GM23338 (cell line): Measurements from ENCODE around the gene MRNIP. TPM values are rescaled to one million over a fixed set of nuclear protein-coding genes. Genes with fewer than 3 reads are reported as not detected.

Experiments
- ATAC-seq: fragments of 200-7000 bp; cut with Tn5 transposase; 3 replicates; pipeline ENCODE4 v1.9.1; 2020
- DNase-seq: peaks from one replicate; pipeline ENCODE4 v3.0.0-alpha.2; 2015; ENCODE audit warnings: low spot score
- H2AFZ ChIP-seq: fragments of 200-600 bp; sonication (generic); 2 replicates; pipeline ENCODE4 v1.8.0; 2016; ENCODE audit warnings: antibody characterized with exemption, mild to moderate bottlenecking, moderate library complexity
- H3F3A ChIP-seq: fragments of 200-600 bp; sonication (generic); replicated peaks from 2 replicates; pipeline ENCODE4 v1.8.0; 2017; ENCODE audit warnings: antibody characterized with exemption, mixed run types, low read depth
- H3K27ac ChIP-seq: fragments of 200-600 bp; sonication (generic); 2 replicates; pipeline ENCODE4 v1.6.1; 2016; ENCODE audit warnings: low read depth
- H3K27me3 ChIP-seq: fragments of 200-600 bp; sonication (generic); 2 replicates; pipeline ENCODE4 v1.8.0; 2016; ENCODE audit warnings: mild to moderate bottlenecking, mixed run types, moderate library complexity; ENCODE audit not compliant: insufficient read depth
- H3K36me3 ChIP-seq: fragments of 200-600 bp; sonication (generic); 2 replicates; pipeline ENCODE4 v1.8.0; 2016; ENCODE audit warnings: mild to moderate bottlenecking; ENCODE audit not compliant: insufficient read depth
- H3K4me1 ChIP-seq: fragments of 200-600 bp; sonication (generic); 2 replicates; pipeline ENCODE4 v1.8.0; 2016; ENCODE audit warnings: mild to moderate bottlenecking, moderate library complexity; ENCODE audit not compliant: insufficient read depth
- H3K4me2 ChIP-seq: fragments of 200-600 bp; sonication (generic); 2 replicates; pipeline ENCODE4 v1.7.1; 2017; ENCODE audit warnings: mixed run types
- H3K4me3 ChIP-seq: fragments of 200-600 bp; sonication (generic); 2 replicates; pipeline ENCODE4 v1.6.1; 2016; ENCODE audit warnings: mixed run types
- H3K79me2 ChIP-seq: fragments of 200-600 bp; sonication (generic); replicated peaks from 2 replicates; pipeline ENCODE4 v1.8.0; 2017; ENCODE audit warnings: mild to moderate bottlenecking; ENCODE audit not compliant: insufficient read depth
- H3K9me2 ChIP-seq: fragments of 200-600 bp; sonication (generic); 2 replicates; pipeline ENCODE4 v1.8.0; 2017; ENCODE audit not compliant: insufficient read depth
- H4K20me1 ChIP-seq: fragments of 200-600 bp; sonication (generic); replicated peaks from 2 replicates; pipeline ENCODE4 v1.8.0; 2017; ENCODE audit warnings: mild to moderate bottlenecking; ENCODE audit not compliant: insufficient read depth
- H3K27ac Mint-ChIP-seq: 2 replicates; pipeline ENCODE4 v1.8.0; 2020; ENCODE audit warnings: inconsistent platforms, mild to moderate bottlenecking, moderate library complexity, mixed read lengths
- H3K27me3 Mint-ChIP-seq: 3 replicates; pipeline ENCODE4 v1.8.0; 2022; ENCODE audit warnings: low read depth, mild to moderate bottlenecking, moderate library complexity, mixed read lengths, inconsistent platforms; ENCODE audit not compliant: insufficient read depth, poor library complexity
- H3K36me3 Mint-ChIP-seq: 3 replicates; pipeline ENCODE4 v1.8.0; 2021; ENCODE audit warnings: low read depth, mild to moderate bottlenecking, inconsistent platforms, moderate library complexity, mixed read lengths
- H3K4me1 Mint-ChIP-seq: 3 replicates; pipeline ENCODE4 v1.8.0; 2020; ENCODE audit warnings: mild to moderate bottlenecking, inconsistent platforms, mixed read lengths
- H3K4me3 Mint-ChIP-seq: 3 replicates; pipeline ENCODE4 v1.8.0; 2021; ENCODE audit warnings: moderate library complexity, mild to moderate bottlenecking, inconsistent platforms, mixed read lengths
- H3K9me3 Mint-ChIP-seq: 3 replicates; pipeline ENCODE4 v1.8.0; 2020; ENCODE audit warnings: moderate library complexity, mild to moderate bottlenecking, inconsistent platforms, mixed read lengths
- CREB1 ChIP-seq: fragments of 250-450 bp; sonication (Bioruptor Pico); IDR thresholded peaks from 2 replicates; pipeline ENCODE4 v1.5.0; 2020; ENCODE audit warnings: low read depth, mild to moderate bottlenecking, moderate library complexity
- CTCF ChIP-seq, 2 experiments: fragments of 200-600 bp in 1 of 2; sonication (generic) in 1 of 2; conservative IDR thresholded peaks; 2 replicates each; pipeline versions ENCODE4 v1.5.1 to v1.6.1; 2016 to 2017; ENCODE audit warnings: antibody characterized with exemption in 2 of 2, low read depth in 2 of 2, mild to moderate bottlenecking in 2 of 2, moderate library complexity in 1 of 2
- EZH2 ChIP-seq: fragments of 200-600 bp; sonication (generic); IDR thresholded peaks from one replicate; pipeline ENCODE4 v1.8.0; 2017; ENCODE audit warnings: antibody characterized with exemption, mild to moderate bottlenecking, low read depth; ENCODE audit not compliant: unreplicated experiment
- EZH2phosphoT487 ChIP-seq: fragments of 200-600 bp; sonication (generic); IDR thresholded peaks from one replicate; pipeline ENCODE4 v1.8.1; 2018; ENCODE audit warnings: antibody characterized with exemption; ENCODE audit not compliant: unreplicated experiment
- JUNB ChIP-seq: IDR thresholded peaks from one replicate; pipeline ENCODE4 v1.6.1; 2016; ENCODE audit warnings: antibody characterized with exemption; ENCODE audit not compliant: unreplicated experiment
- NANOG ChIP-seq: IDR thresholded peaks from 2 replicates; pipeline ENCODE4 v1.6.1; 2016; ENCODE audit warnings: antibody characterized with exemption, borderline replicate concordance
- POLR2AphosphoS5 ChIP-seq: IDR thresholded peaks from 2 replicates; pipeline ENCODE4 v1.6.1; 2016; ENCODE audit warnings: antibody characterized with exemption, low read depth
- REST ChIP-seq: IDR thresholded peaks from one replicate; pipeline ENCODE4 v1.6.1; 2018; ENCODE audit warnings: antibody characterized with exemption; ENCODE audit not compliant: unreplicated experiment
- STAT1 ChIP-seq: IDR thresholded peaks from one replicate; pipeline ENCODE4 v1.6.1; 2016; ENCODE audit warnings: antibody characterized with exemption; ENCODE audit not compliant: unreplicated experiment
- ZNF114 ChIP-seq: fragments of 250-450 bp; sonication (Bioruptor Pico); IDR thresholded peaks from 2 replicates; pipeline ENCODE4 v1.5.0; 2020; ENCODE audit warnings: mild to moderate bottlenecking, moderate library complexity
- ZNF331 ChIP-seq: fragments of 250-450 bp; sonication (Bioruptor Pico); IDR thresholded peaks from 2 replicates; pipeline ENCODE4 v1.5.0; 2020; ENCODE audit warnings: low read depth, mild to moderate bottlenecking, moderate library complexity
- polyA plus RNA-seq: library from polyadenylated mRNA; unstranded; fragments of >200 nt; fragmentation: Nextera tagmentation; extraction: Ambion mirVana; gene quantifications from 2 replicates; pipeline ENCODE4 v1.2.1, GENCODE V29; 2016
- total RNA-seq: library from RNA; depleted of rRNA; stranded (reverse); fragments of >200 nt; shearing (Covaris generic); gene quantifications from 2 replicates; pipeline ENCODE4 v1.2.3, GENCODE V29; 2014
- TF ChIP-seq, protein P1 (sequence below): IDR thresholded peaks from 2 replicates; pipeline ENCODE4 v1.6.1; 2016; ENCODE audit warnings: antibody characterized with exemption

MRNIP gene
- total and polyA plus RNA-seq, 2 experiments from 2014 or later: 18.2 to 34.4 TPM

DNA sequence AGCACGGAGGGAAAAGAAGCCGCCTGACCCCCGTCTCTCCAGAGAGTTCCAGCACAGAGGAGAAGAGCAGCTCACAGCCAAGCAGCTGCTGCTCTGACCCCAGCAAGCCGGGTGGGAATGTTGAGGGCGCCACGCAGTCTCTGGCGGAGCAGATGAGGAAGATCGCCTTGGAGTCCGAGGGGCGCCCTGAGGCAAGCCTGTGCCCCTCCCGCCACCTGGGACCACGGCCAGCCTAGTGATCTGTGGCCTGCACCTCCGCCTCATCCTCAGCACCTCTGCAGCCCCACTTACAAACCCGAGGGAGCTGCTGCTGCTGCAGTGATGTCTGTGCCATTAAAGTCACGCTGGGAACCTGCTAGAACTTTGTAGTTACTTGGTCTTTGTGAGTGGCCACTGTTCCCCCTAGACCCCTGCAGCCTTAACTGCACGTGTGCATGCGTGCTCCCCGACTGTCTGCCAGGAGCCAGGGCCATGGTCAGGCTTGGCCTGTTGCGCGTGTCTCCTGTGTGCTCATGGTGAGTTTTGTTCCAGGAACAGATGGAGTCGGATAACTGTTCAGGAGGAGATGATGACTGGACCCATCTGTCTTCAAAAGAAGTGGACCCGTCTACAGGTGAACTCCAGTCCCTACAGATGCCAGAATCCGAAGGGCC, 25.4 kb downstream of the MRNIP start:
- peaks cover 29% of the 10 kb centered on the region for H3K27me3 Mint-ChIP-seq
- no peak overlapping the region for H2AFZ ChIP-seq
- H3K27ac ChIP-seq: no peak overlapping the region
- H3K36me3 Mint-ChIP-seq: peaks cover 98% of the 10 kb centered on the region
- peaks cover 20% of the 10 kb centered on the region for H4K20me1 ChIP-seq
- peaks cover 11% of the 10 kb centered on the region for H3K9me3 Mint-ChIP-seq
- H3K4me2 ChIP-seq: no peak overlapping the region
- no peak for ATAC-seq
- no peak for DNase-seq
- peaks cover 18% of the 10 kb centered on the region for H3K4me1 ChIP-seq
- H3K36me3 ChIP-seq: peaks cover 30% of the 10 kb centered on the region
- H3K4me3 Mint-ChIP-seq: no peak overlapping the region
- H3K4me1 Mint-ChIP-seq: peaks cover 15% of the 10 kb centered on the region
- H3K79me2 ChIP-seq: no peaks in the 10 kb centered on the region
- H3K9me2 ChIP-seq: no peaks in the 10 kb centered on the region
- H3K27me3 ChIP-seq: no peaks in the 10 kb centered on the region
- H3F3A ChIP-seq: peaks cover 25% of the 10 kb centered on the region
- no peak for TF ChIP-seq CREB1 (CRISPR knock-in tag)
- TF ChIP-seq ZNF331 (CRISPR knock-in tag): no peak
- TF ChIP-seq ZNF114 (CRISPR knock-in tag): no peak
- TF ChIP-seq EZH2phosphoT487: no peak
- TF ChIP-seq EZH2: no peak
- 0 out of 2 replicates have a peak, but pooled peaks have one; percentile 22 for TF ChIP-seq POLR2AphosphoS5
- no peak overlapping the region for H3K27ac Mint-ChIP-seq
- H3K4me3 ChIP-seq: no peak overlapping the region

GRCh38 chr5:179832039-179832745, 26.4 kb downstream of the MRNIP start:
- no peak for DNase-seq
- H2AFZ ChIP-seq: no peak overlapping the region
- peaks cover 24% of the 10 kb centered on the region for H3K4me1 Mint-ChIP-seq
- H3K27ac Mint-ChIP-seq: no peak overlapping the region
- H4K20me1 ChIP-seq: peaks cover 21% of the 10 kb centered on the region
- H3K27ac ChIP-seq: 0 out of 2 replicates have a peak overlapping the region, but pooled peaks have one; percentile 45
- H3K4me1 ChIP-seq: peaks cover 23% of the 10 kb centered on the region
- H3K9me2 ChIP-seq: no peaks in the 10 kb centered on the region
- H3F3A ChIP-seq: peaks cover 23% of the 10 kb centered on the region
- peaks cover 26% of the 10 kb centered on the region for H3K27me3 Mint-ChIP-seq
- H3K4me3 Mint-ChIP-seq: no peak overlapping the region
- no peak for ATAC-seq
- no peak overlapping the region for H3K4me2 ChIP-seq
- H3K27me3 ChIP-seq: no peaks in the 10 kb centered on the region
- no peaks in the 10 kb centered on the region for H3K79me2 ChIP-seq
- no peak overlapping the region for H3K4me3 ChIP-seq
- peaks cover 11% of the 10 kb centered on the region for H3K9me3 Mint-ChIP-seq
- H3K36me3 Mint-ChIP-seq: peaks cover 98% of the 10 kb centered on the region
- peaks cover 30% of the 10 kb centered on the region for H3K36me3 ChIP-seq
- no peak for TF ChIP-seq REST
- no peak for TF ChIP-seq CREB1 (CRISPR knock-in tag)
- no peak for TF ChIP-seq EZH2
- TF ChIP-seq NANOG: no peak
- no peak for TF ChIP-seq POLR2AphosphoS5
- no peak for TF ChIP-seq JUNB
- no peak for TF ChIP-seq CTCF (conservative IDR thresholded peaks at IDR 0.05; ENCODE audit: low read depth in 2 of 2)
- TF ChIP-seq EZH2phosphoT487: no peak
- TF ChIP-seq STAT1: no peak
- TF ChIP-seq ZNF114 (CRISPR knock-in tag): no peak
- TF ChIP-seq, protein P1, sequence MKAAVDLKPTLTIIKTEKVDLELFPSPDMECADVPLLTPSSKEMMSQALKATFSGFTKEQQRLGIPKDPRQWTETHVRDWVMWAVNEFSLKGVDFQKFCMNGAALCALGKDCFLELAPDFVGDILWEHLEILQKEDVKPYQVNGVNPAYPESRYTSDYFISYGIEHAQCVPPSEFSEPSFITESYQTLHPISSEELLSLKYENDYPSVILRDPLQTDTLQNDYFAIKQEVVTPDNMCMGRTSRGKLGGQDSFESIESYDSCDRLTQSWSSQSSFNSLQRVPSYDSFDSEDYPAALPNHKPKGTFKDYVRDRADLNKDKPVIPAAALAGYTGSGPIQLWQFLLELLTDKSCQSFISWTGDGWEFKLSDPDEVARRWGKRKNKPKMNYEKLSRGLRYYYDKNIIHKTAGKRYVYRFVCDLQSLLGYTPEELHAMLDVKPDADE: no peak
